ENCODE data around the gene PRPF38B. TPM values are rescaled to one million over a fixed set of nuclear protein-coding genes. Genes with fewer than 3 reads are reported as not detected.
A peak's percentile ranks its signal among the peaks of the same experiment; 100 is the strongest.

Gene PRPF38B
- total RNA-seq, 1 donor from 2014 or later, result 62.4 TPM

DNA sequence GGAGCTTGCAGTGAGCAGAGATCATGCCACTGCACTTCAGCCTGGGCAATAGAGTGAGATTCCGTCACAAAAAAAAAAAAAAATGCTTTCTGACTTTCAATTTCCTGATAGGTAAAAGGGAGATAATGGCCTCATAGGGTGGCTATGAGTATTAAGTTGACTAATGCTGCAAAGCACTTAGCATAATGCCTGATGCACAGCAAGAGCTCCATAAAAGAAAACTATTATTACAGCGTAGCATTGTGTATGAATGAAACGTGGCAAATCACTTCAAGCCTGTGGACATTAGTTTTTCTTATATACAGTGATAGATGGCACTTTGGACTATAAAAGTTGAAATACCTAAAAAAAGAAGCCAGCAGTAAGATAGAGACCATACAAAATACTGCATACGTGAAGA lies 37.4 kb downstream of the PRPF38B start:
- Mint-ChIP-seq H3K36me3 (no peaks in the 10 kb centered on the region), H3K9me3 (no peaks in the 10 kb centered on the region), H3K4me3 (no peak overlapping the region), H3K4me1 (peaks cover 12% of the 10 kb centered on the region), H3K27ac (no peak overlapping the region), H3K27me3 (ENCODE audit: low read depth) (peaks cover 9% of the 10 kb centered on the region)
- no peak for DNase-seq (ENCODE audit: low spot score in 2 of 2, unreplicated experiment in 2 of 2)
- TF ChIP-seq, protein P1, sequence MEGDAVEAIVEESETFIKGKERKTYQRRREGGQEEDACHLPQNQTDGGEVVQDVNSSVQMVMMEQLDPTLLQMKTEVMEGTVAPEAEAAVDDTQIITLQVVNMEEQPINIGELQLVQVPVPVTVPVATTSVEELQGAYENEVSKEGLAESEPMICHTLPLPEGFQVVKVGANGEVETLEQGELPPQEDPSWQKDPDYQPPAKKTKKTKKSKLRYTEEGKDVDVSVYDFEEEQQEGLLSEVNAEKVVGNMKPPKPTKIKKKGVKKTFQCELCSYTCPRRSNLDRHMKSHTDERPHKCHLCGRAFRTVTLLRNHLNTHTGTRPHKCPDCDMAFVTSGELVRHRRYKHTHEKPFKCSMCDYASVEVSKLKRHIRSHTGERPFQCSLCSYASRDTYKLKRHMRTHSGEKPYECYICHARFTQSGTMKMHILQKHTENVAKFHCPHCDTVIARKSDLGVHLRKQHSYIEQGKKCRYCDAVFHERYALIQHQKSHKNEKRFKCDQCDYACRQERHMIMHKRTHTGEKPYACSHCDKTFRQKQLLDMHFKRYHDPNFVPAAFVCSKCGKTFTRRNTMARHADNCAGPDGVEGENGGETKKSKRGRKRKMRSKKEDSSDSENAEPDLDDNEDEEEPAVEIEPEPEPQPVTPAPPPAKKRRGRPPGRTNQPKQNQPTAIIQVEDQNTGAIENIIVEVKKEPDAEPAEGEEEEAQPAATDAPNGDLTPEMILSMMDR (IDR thresholded peaks at IDR 0.05; ENCODE audit: unreplicated experiment), result no peak

DNA sequence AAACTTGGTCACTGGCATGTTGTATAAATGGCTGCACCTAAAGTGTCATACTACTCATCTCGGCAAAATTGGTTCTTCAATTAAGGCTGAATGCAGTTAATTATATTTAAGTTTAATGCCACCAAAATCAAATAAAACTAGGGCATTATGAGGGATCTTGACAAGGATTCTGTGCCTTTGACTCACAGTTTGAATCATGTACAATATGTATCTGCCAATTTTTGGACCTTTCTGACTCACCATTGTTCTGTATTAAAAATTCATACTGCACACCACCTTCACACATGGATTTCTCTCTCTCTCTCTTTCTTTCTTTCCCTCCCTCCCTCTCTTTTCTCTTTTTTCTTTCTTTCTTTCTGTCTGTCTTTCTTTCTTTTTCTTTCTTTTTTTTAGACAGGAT lies 40.3 kb downstream of the PRPF38B start:
- Mint-ChIP-seq H3K36me3 (no peaks in the 10 kb centered on the region), H3K4me1 (peaks cover 12% of the 10 kb centered on the region), H3K27me3 (ENCODE audit: low read depth) (peaks cover 13% of the 10 kb centered on the region), H3K9me3 (no peaks in the 10 kb centered on the region), H3K27ac (no peak overlapping the region), H3K4me3 (no peak overlapping the region)
- no peak for DNase-seq (ENCODE audit: low spot score in 2 of 2, unreplicated experiment in 2 of 2)
- TF ChIP-seq, protein P1 (IDR thresholded peaks at IDR 0.05; ENCODE audit: unreplicated experiment), result no peak

DNA sequence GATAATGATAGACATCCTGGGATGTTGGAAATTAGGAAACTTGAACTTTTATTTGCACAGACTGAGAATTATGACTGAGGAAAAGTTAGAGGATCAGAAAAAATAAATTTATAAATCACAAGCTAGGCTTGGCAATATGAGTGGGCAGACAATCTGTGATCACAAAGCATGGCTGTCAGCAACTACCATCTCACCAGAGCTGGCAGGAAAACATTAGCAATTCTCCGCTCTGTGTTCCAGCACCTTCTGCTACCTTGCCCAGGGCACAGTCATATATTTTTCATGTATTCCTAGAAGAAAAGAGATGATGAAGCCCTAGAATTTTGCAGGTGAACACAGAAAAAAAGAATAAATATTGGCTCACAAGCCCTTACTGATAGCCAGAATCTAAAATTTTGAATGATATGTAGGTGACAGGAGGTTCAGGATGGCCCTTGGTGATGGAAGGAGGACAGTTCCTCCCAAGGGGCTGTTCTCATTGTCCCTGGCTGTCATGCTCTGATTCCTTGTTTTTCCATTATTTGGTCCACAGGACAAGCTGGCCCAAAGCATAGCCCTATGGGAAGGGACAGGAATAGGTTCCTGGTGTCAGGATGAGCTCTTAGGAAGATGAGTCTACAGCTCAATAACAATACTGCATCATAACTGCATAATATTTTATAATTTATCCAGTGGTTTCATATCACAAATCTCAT lies 42.2 kb downstream of the PRPF38B start:
- Mint-ChIP-seq H3K27ac (no peak overlapping the region), H3K4me3 (no peak overlapping the region), H3K4me1 (peaks cover 12% of the 10 kb centered on the region), H3K27me3 (ENCODE audit: low read depth) (peaks cover 11% of the 10 kb centered on the region), H3K9me3 (no peaks in the 10 kb centered on the region), H3K36me3 (no peaks in the 10 kb centered on the region)
- DNase-seq (ENCODE audit: low spot score in 2 of 2, unreplicated experiment in 2 of 2), result no peak
- TF ChIP-seq, protein P1 (IDR thresholded peaks at IDR 0.05; ENCODE audit: unreplicated experiment), result no peak

DNA sequence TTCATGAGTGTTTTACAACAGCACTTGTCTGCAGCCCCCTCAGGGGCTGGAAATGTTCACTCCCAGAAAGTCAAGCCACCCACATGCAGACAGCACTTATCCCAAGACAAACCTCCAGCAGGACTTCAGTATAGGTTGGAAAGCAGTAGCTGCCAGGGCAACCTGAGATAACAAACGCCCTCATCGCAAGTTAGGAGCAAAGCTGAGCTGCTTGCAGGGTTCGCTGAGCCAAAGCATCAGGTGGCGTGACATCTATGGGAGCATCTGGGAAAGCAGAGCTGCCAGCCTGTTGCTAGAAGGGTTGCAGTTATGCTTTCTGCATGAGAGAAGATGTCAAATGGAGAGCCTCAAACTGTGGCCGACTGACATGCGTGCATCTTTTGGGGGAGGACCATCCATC lies 50.1 kb downstream of the PRPF38B start:
- Mint-ChIP-seq H3K27me3 (ENCODE audit: low read depth) (peaks cover 8% of the 10 kb centered on the region), H3K27ac (no peak overlapping the region), H3K4me3 (no peak overlapping the region), H3K36me3 (no peaks in the 10 kb centered on the region), H3K9me3 (no peaks in the 10 kb centered on the region), H3K4me1 (peaks cover 1% of the 10 kb centered on the region)
- no peak for DNase-seq (ENCODE audit: low spot score in 2 of 2, unreplicated experiment in 2 of 2)
- TF ChIP-seq, protein P1 (IDR thresholded peaks at IDR 0.05; ENCODE audit: unreplicated experiment), result no peak

DNA sequence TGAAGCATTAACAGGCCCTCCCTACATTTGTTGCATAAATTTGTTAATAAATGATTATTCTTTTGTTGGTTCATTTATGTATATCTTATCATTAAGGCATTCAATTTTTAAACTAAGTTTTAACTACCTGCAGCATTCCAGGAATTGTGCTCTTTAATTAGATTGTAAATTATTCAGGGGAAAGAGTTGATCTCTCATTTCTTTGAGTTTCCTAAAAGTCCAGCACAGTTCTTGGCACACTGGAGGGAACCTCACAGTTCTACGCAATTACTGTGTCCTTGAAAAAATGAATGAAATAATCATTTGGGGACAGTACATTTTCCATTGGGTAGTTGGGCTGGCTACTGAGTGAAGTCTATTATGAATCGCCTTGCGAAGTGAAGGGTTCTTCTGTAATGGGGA lies 53.9 kb downstream of the PRPF38B start:
- peaks cover 4% of the 10 kb centered on the region for H3K36me3 Mint-ChIP-seq
- no peaks in the 10 kb centered on the region for H3K9me3 Mint-ChIP-seq
- peak overlapping the region; percentile 91 for H3K4me3 Mint-ChIP-seq
- DNase-seq (ENCODE audit: low spot score in 2 of 2, unreplicated experiment in 2 of 2), result no peak
- H3K4me1 Mint-ChIP-seq, result peaks cover 15% of the 10 kb centered on the region
- H3K27ac Mint-ChIP-seq, result peak overlapping the region; percentile 100
- TF ChIP-seq, protein P1 (IDR thresholded peaks at IDR 0.05; ENCODE audit: unreplicated experiment), result no peak
- peaks cover 7% of the 10 kb centered on the region for H3K27me3 Mint-ChIP-seq (ENCODE audit: low read depth)
